ENCODE results near the gene ASAH2B. TPM values are rescaled to one million over a fixed set of nuclear protein-coding genes. Genes with fewer than 3 reads are reported as not detected.

Gene ASAH2B
- total RNA-seq, 2 experiments from 2014 or later, result 2.8 to 3.8 TPM

DNA sequence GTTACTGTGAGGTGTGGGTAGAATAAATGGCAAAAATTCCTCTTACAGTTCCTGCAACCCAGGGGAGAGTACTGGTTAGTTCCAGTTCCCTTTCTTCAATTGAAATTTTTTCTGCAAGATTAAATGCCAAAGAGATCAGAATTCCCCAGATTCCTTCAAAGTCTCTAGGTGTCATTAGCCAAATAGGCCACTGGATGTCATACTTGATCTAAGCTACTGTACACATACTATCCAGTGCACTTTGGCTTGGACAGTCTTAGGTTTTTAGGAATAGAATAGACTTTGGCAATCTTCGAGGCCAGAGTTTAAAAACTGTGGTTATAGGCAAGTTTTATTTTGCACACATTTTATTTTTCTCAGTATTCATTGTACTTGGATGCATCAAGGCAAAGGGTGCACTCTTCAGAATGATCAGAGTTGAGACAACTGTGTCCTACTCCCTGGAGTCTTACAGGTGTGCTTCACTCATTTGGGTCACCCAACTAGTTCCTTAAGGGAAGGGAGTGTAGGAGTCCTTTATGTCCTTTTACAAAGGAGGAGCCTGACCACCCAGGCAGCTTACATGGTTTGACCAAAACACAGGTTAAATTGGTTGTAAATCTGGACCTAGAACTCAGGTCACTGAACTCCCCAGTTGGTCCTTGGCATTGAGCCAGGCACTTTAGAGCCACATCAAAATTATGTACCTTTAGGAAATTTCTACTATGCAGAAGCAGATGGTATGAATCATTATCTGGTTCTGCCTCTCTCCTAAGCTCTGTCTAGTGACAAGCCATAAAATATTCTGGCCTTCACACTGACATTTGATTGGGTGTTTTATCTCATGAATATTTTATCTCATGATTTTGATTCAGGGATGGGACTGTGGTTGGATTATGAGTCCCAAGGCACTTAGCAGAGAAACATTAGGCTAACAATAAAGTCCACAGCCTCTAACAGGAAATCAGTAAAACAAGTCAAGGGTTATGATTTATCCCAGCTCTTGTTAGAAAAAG lies 49.5 kb downstream of the ASAH2B start:
- ChIA-PET POLR2A (no interaction called here), CTCF (no interaction called here)
- intact Hi-C loops (cut with micrococcal nuclease), result no loop called here
- ATAC-seq (no peak), DNase-seq (no peak)
- Mint-ChIP-seq H3K4me1 (ENCODE audit: low read depth) (peaks cover 8% of the 10 kb centered on the region), H3K27me3 (peaks cover 2% of the 10 kb centered on the region), H3K4me3 (no peak overlapping the region), H3K27ac (no peak overlapping the region), H3K36me3 (ENCODE audit: low read depth) (no peaks in the 10 kb centered on the region), H3K9me3 (no peaks in the 10 kb centered on the region)
- TF ChIP-seq, protein P1, sequence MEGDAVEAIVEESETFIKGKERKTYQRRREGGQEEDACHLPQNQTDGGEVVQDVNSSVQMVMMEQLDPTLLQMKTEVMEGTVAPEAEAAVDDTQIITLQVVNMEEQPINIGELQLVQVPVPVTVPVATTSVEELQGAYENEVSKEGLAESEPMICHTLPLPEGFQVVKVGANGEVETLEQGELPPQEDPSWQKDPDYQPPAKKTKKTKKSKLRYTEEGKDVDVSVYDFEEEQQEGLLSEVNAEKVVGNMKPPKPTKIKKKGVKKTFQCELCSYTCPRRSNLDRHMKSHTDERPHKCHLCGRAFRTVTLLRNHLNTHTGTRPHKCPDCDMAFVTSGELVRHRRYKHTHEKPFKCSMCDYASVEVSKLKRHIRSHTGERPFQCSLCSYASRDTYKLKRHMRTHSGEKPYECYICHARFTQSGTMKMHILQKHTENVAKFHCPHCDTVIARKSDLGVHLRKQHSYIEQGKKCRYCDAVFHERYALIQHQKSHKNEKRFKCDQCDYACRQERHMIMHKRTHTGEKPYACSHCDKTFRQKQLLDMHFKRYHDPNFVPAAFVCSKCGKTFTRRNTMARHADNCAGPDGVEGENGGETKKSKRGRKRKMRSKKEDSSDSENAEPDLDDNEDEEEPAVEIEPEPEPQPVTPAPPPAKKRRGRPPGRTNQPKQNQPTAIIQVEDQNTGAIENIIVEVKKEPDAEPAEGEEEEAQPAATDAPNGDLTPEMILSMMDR (IDR thresholded peaks at IDR 0.05), result no peak

- no peak for DNase-seq
- no peak for ATAC-seq
- TF ChIP-seq, protein P1 (IDR thresholded peaks at IDR 0.05), result no peak
- H3K9me3 Mint-ChIP-seq, result no peaks in the 10 kb centered on the region
- ChIA-PET POLR2A (no interaction called here), CTCF (no interaction called here)
- H3K4me3 Mint-ChIP-seq, result no peak overlapping the region
- H3K4me1 Mint-ChIP-seq (ENCODE audit: low read depth), result no peaks in the 10 kb centered on the region
- H3K27ac Mint-ChIP-seq, result no peak overlapping the region
- intact Hi-C loops (cut with micrococcal nuclease), result no loop called here
- H3K27me3 Mint-ChIP-seq, result peaks cover 11% of the 10 kb centered on the region
- H3K36me3 Mint-ChIP-seq (ENCODE audit: low read depth), result no peaks in the 10 kb centered on the region
Observed at GRCh38 chr10:50794490-50794889, 54.8 kb downstream of the ASAH2B start.

- ATAC-seq, result no peak
- no peaks in the 10 kb centered on the region for H3K4me1 Mint-ChIP-seq (ENCODE audit: low read depth)
- CTCF ChIA-PET, result no interaction called here
- no peak overlapping the region for H3K4me3 Mint-ChIP-seq
- no peaks in the 10 kb centered on the region for H3K36me3 Mint-ChIP-seq (ENCODE audit: low read depth)
- TF ChIP-seq, protein P1 (IDR thresholded peaks at IDR 0.05), result no peak
- POLR2A ChIA-PET, result interaction anchor here (0.7 kb wide), 1 partner anchor 174 kb away, joined by 3 read pairs; no protein-coding TSS in a partner anchor
- H3K27me3 Mint-ChIP-seq, result peaks cover 15% of the 10 kb centered on the region
- intact Hi-C loops (cut with micrococcal nuclease), result no loop called here
- H3K9me3 Mint-ChIP-seq, result no peaks in the 10 kb centered on the region
- no peak for DNase-seq
- H3K27ac Mint-ChIP-seq, result no peak overlapping the region
Observed at GRCh38 chr10:50796693-50797092, 57.0 kb downstream of the ASAH2B start.

DNA sequence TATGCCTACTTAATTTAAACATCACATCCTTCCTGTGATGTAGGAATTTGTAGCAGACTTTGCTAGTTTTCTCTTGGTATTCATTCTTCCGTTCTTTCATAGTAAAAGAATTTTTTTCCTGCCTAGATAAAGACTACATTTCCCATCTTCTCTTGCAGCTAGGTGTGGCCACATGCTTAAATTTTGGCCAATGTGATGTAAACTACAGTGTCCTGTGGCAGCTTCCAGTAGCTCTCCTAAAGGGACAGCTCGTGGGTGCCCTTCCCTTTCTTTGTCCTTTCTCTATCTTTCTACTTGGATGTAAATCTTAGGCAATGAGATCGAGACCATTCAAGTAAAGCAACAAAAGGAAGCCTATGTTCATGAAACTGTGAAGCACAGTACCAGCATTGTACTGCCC lies 58.6 kb downstream of the ASAH2B start:
- TF ChIP-seq, protein P1 (IDR thresholded peaks at IDR 0.05), result no peak
- H3K9me3 Mint-ChIP-seq, result no peaks in the 10 kb centered on the region
- intact Hi-C loops (cut with micrococcal nuclease), result no loop called here
- ATAC-seq (no peak), DNase-seq (no peak)
- H3K4me3 Mint-ChIP-seq, result no peak overlapping the region
- no peak overlapping the region for H3K27ac Mint-ChIP-seq
- ChIA-PET CTCF (no interaction called here), POLR2A (no interaction called here)
- H3K36me3 Mint-ChIP-seq (ENCODE audit: low read depth), result no peaks in the 10 kb centered on the region
- H3K27me3 Mint-ChIP-seq, result peaks cover 15% of the 10 kb centered on the region
- H3K4me1 Mint-ChIP-seq (ENCODE audit: low read depth), result no peaks in the 10 kb centered on the region

GRCh38 chr10:50799595-50799994 lies 59.9 kb downstream of the ASAH2B start:
- intact Hi-C loops (cut with micrococcal nuclease), result no loop called here
- POLR2A ChIA-PET, result no interaction called here
- H3K4me3 Mint-ChIP-seq, result no peak overlapping the region
- CTCF ChIA-PET, result no interaction called here
- no peak overlapping the region for H3K27ac Mint-ChIP-seq
- no peaks in the 10 kb centered on the region for H3K4me1 Mint-ChIP-seq (ENCODE audit: low read depth)
- DNase-seq, result no peak
- no peaks in the 10 kb centered on the region for H3K36me3 Mint-ChIP-seq (ENCODE audit: low read depth)
- no peak for ATAC-seq
- no peaks in the 10 kb centered on the region for H3K9me3 Mint-ChIP-seq
- TF ChIP-seq, protein P1 (IDR thresholded peaks at IDR 0.05), result no peak
- H3K27me3 Mint-ChIP-seq, result peaks cover 13% of the 10 kb centered on the region
